Uterus (tissue), 4 donors: ENCODE measurements around the gene STRADA. TPM values are rescaled to one million over a fixed set of nuclear protein-coding genes. Genes with fewer than 3 reads are reported as not detected.

Experiments used
- DNase-seq, 2 donors: peaks; one replicate each; pipeline ENCODE4 v3.0.0-alpha.2; 2019 to 2020
- H3K27ac ChIP-seq, 2 donors: fragments of 200-600 bp; sonication (generic); 1 replicate in 1 of 2; 2 replicates in 1 of 2; pipeline ENCODE4 v1.5.1; 2016 to 2018
- H3K27me3 ChIP-seq, 2 donors: fragments of 200-600 bp; sonication (generic); one replicate each; pipeline ENCODE4 v1.5.1; 2018 to 2019; ENCODE audit warnings: control low read depth in 1 of 2
- H3K36me3 ChIP-seq, 2 donors: fragments of 200-600 bp; sonication (generic); one replicate each; pipeline ENCODE4 v1.5.1; 2019; ENCODE audit warnings: control low read depth in 1 of 2
- H3K4me1 ChIP-seq, 2 donors: fragments of 200-600 bp; sonication (generic); one replicate each; pipeline ENCODE4 v1.5.1; 2018 to 2019; ENCODE audit warnings: control low read depth in 1 of 2
- H3K4me3 ChIP-seq, 2 donors: fragments of 200-600 bp; sonication (generic); 1 replicate in 1 of 2; 2 replicates in 1 of 2; pipeline ENCODE4 v1.5.1; 2018 to 2019; ENCODE audit warnings: mild to moderate bottlenecking in 1 of 2
- H3K9me3 ChIP-seq, 2 donors: fragments of 200-600 bp; sonication (generic); one replicate each; pipeline ENCODE4 v1.5.1; 2019; ENCODE audit warnings: control low read depth in 1 of 2
- CTCF ChIP-seq, 4 experiments: fragments of 200-600 bp in 2 of 4; fragments of 450-650 bp in 2 of 4; sonication (generic) in 2 of 4; IDR thresholded peaks; one replicate each; pipeline ENCODE4 v1.5.1; 2016 to 2019; ENCODE audit warnings: antibody characterized with exemption in 4 of 4, mild to moderate bottlenecking in 2 of 4, moderate library complexity in 1 of 4
- POLR2A ChIP-seq, 2 donors: fragments of 450-650 bp; IDR thresholded peaks; one replicate each; pipeline ENCODE4 v1.6.1; 2016; ENCODE audit warnings: antibody characterized with exemption in 2 of 2, mild to moderate bottlenecking in 1 of 2, moderate library complexity in 1 of 2
- intact Hi-C: fragments of 100-400 bp; cut with DNase I; formaldehyde crosslinking; loops from one replicate; pipeline ENCODE4 v1.15.1; 2023; ENCODE audit warnings: low total_unique reads
- total RNA-seq, 4 donors: library from RNA; depleted of rRNA in 3 of 4; stranded (reverse); fragments of >200 nt in 3 of 4; gene quantifications; one replicate each; pipeline versions ENCODE4 v1.1.0 to v1.2.4, GENCODE V29; 2014 to 2023
- donor health status: DM: yes; HTN: yes; CAD: no.

STRADA gene
- total RNA-seq, 4 donors from 2014 or later, result 14.1 to 60.9 (median 27.9) TPM

DNA sequence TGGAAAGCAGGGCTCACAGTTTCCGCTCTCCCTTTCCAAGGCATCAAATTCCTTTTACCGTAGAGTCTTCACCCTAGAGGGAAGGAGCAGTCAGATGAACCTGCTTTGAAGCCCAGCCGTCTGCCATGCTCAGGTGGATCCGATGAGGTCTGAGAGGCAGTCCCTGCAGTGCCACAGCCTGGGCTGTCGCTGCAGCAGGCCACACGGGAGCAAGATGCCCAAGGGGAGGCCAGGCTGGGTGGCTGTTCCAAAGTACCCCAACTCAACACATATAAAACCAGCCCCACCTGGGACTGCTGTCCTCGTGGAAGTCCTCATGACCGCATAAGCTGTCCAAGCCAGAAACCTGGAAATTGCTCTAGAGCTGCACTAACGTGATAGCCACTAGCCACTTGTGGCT is 36.8 kb downstream of the STRADA start:
- no peak for DNase-seq
- Histone ChIP-seq H3K4me3 (no peak overlapping the region), H3K27me3 (no peaks in the 10 kb centered on the region), H3K4me1 (peaks cover 0 to 10% of the 10 kb centered on the region in 2 donors), H3K27ac (no peak overlapping the region), H3K9me3 (no peaks in the 10 kb centered on the region), H3K36me3 (no peaks in the 10 kb centered on the region)
- intact Hi-C loops, result no loop called here
- TF ChIP-seq POLR2A (IDR thresholded peaks at IDR 0.05), result no peak
- no peak for TF ChIP-seq CTCF (IDR thresholded peaks at IDR 0.05)

GRCh38 chr17:63704259-63704576 is 37.4 kb downstream of the STRADA start:
- no peak overlapping the region for H3K27ac ChIP-seq
- H3K4me3 ChIP-seq, result no peak overlapping the region
- no peaks in the 10 kb centered on the region for H3K27me3 ChIP-seq
- intact Hi-C loops, result no loop called here
- DNase-seq, result no peak
- no peak for TF ChIP-seq CTCF (IDR thresholded peaks at IDR 0.05)
- no peak for TF ChIP-seq POLR2A (IDR thresholded peaks at IDR 0.05)
- peaks cover 0 to 10% of the 10 kb centered on the region in 2 donors for H3K4me1 ChIP-seq
- H3K9me3 ChIP-seq, result no peaks in the 10 kb centered on the region
- H3K36me3 ChIP-seq, result no peaks in the 10 kb centered on the region

DNA sequence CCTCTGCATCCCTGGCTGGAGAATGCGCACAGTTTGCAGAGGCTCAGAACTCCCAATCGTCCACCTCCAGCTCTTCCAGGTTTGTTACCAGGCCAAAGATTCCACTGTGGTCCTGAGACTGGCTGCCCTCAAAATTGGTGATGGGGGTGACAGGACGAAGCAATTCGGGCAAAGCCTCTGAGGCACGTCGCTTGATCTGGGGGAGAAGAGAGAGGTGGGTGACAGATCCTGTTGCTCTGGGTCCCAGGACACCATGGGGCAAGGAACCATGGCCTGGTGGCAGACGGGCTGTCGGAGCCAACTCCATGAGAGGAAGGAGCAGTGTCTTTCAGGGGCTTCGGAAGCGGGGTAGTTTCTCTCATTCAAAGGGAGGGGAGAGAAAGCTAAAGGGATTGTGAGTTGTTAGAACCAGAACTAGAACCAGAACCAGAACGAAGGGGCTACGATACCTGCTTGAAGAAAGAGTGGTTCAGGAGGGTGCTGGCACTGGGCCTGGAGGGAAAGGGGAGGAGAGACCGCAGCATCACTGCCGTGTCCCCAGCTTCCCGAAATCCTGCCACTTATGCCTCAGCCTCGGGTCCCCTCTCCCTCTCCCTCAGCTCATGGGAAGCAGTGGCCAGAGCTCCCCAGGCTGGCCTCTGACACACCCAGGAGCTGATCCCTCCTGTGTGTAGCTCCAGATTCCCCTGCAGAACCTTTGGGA is 37.9 kb downstream of the STRADA start:
- H3K9me3 ChIP-seq, result no peaks in the 10 kb centered on the region
- H3K27me3 ChIP-seq, result no peaks in the 10 kb centered on the region
- no peaks in the 10 kb centered on the region for H3K36me3 ChIP-seq
- no peak overlapping the region for H3K4me3 ChIP-seq
- no peak for DNase-seq
- peaks cover 0 to 10% of the 10 kb centered on the region in 2 donors for H3K4me1 ChIP-seq
- intact Hi-C loops, result no loop called here
- no peak overlapping the region for H3K27ac ChIP-seq
- no peak for TF ChIP-seq CTCF (IDR thresholded peaks at IDR 0.05)
- TF ChIP-seq POLR2A (IDR thresholded peaks at IDR 0.05), result no peak

- no peaks in the 10 kb centered on the region for H3K27me3 ChIP-seq
- H3K9me3 ChIP-seq, result no peaks in the 10 kb centered on the region
- H3K36me3 ChIP-seq, result no peaks in the 10 kb centered on the region
- no peak for TF ChIP-seq CTCF (IDR thresholded peaks at IDR 0.05)
- no peak for TF ChIP-seq POLR2A (IDR thresholded peaks at IDR 0.05)
- DNase-seq, result no peak
- intact Hi-C loops, result no loop called here
- peaks cover 0 to 10% of the 10 kb centered on the region in 2 donors for H3K4me1 ChIP-seq
- H3K4me3 ChIP-seq, result no peak overlapping the region
- H3K27ac ChIP-seq, result no peak overlapping the region
These were observed 38.6 kb downstream of the STRADA start for GRCh38 chr17:63703029-63703428.

DNA sequence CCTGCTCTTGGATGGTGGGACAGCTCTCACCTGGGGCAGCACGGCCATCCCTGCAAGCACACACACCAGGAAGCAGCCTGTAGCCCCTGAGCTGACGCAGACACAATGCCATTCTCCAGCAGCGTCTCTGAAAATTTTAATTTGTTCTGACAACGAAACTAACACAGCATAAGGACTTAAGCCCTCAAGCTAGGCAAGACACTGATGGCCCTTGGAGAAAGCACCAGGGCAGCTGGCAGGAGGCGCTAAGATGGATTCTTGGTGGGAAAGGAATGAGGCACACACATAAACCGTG is 38.9 kb downstream of the STRADA start:
- H3K27ac ChIP-seq, result no peak overlapping the region
- H3K36me3 ChIP-seq, result no peaks in the 10 kb centered on the region
- no peaks in the 10 kb centered on the region for H3K27me3 ChIP-seq
- H3K9me3 ChIP-seq, result no peaks in the 10 kb centered on the region
- no peak overlapping the region for H3K4me3 ChIP-seq
- no peak for TF ChIP-seq POLR2A (IDR thresholded peaks at IDR 0.05)
- peaks cover 0 to 10% of the 10 kb centered on the region in 2 donors for H3K4me1 ChIP-seq
- DNase-seq, result no peak
- intact Hi-C loops, result no loop called here
